Mucosa of stomach (tissue), 1 donor: ENCODE results near the gene PKIB.
"Not testable (repeated sequence)": the region's sequence is repeated elsewhere in the genome, so short reads cannot be mapped to it uniquely, and the experiment has no call there.

Experiments used
- H3K27me3 ChIP-seq: one replicate; pipeline ENCODE4 v1.7.0; 2013; ENCODE audit warnings: mild to moderate bottlenecking, low read length; ENCODE audit not compliant: control insufficient read depth, insufficient read depth
- H3K36me3 ChIP-seq: one replicate; pipeline ENCODE4 v1.7.0; 2013; ENCODE audit warnings: low read length; ENCODE audit not compliant: control insufficient read depth, insufficient read depth
- H3K4me1 ChIP-seq: one replicate; pipeline ENCODE4 v1.7.0; 2013; ENCODE audit warnings: mild to moderate bottlenecking, low read length; ENCODE audit not compliant: control insufficient read depth, insufficient read depth
- H3K4me3 ChIP-seq: one replicate; pipeline ENCODE4 v1.7.0; 2013; ENCODE audit warnings: low read length
- H3K9ac ChIP-seq: one replicate; pipeline ENCODE4 v1.7.0; 2013; ENCODE audit warnings: mild to moderate bottlenecking, low read length, moderate library complexity
- H3K9me3 ChIP-seq: one replicate; pipeline ENCODE4 v1.7.0; 2013; ENCODE audit warnings: mild to moderate bottlenecking, low read length, moderate library complexity; ENCODE audit not compliant: control insufficient read depth
- donor health status: Pancreatic carcinoma.

Gene PKIB

DNA sequence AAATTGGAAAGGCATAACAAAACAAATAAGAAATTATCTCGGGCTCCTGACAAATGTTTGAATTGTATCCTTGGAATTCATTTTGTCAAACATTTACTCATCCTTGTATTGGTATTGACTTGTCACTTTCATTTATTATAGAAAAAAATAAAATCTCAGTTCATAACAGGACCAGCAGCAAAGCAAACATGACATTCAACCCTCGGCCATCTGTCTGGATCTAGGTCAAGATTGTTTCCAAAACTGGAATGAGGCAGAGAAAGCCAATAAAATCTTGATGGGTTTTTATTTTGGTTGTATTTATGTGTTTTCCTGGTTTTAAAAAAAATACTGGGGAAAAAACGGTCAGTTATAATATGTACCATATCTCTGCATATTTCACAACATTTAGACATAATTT is 126.4 kb downstream of the PKIB start:
- no peaks in the 10 kb centered on the region for H3K36me3 ChIP-seq

DNA sequence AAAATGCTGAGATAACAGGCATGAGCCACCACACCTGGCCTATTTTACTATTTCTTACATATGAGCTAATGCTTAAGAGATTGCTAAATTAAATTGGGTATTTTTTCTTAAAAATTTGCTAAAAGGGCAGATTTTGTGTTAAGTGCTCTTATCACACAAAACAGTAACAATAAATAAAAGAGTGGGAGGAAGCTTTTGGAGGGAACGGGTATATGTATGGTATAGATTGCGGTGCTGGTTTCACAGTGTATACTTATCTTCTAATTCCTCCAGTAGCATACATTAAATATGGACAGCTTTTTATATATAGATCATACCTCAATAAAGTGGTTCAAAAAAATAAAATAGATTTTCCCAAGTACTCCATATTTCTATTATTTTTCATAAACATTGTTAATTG is 129.9 kb downstream of the PKIB start:
- H3K9ac ChIP-seq = no peak overlapping the region
- H3K27me3 ChIP-seq = no peaks in the 10 kb centered on the region
- no peaks in the 10 kb centered on the region for H3K36me3 ChIP-seq
- H3K9me3 ChIP-seq = no peaks in the 10 kb centered on the region
- H3K4me1 ChIP-seq = no peaks in the 10 kb centered on the region
- H3K4me3 ChIP-seq = no peak overlapping the region

More for the DNA sequence above, 126.4 kb downstream of the PKIB start:
- no peaks in the 10 kb centered on the region for H3K4me1 ChIP-seq
- no peaks in the 10 kb centered on the region for H3K27me3 ChIP-seq
- H3K9ac ChIP-seq = no peak overlapping the region
- no peaks in the 10 kb centered on the region for H3K9me3 ChIP-seq
- H3K4me3 ChIP-seq = no peak overlapping the region

DNA sequence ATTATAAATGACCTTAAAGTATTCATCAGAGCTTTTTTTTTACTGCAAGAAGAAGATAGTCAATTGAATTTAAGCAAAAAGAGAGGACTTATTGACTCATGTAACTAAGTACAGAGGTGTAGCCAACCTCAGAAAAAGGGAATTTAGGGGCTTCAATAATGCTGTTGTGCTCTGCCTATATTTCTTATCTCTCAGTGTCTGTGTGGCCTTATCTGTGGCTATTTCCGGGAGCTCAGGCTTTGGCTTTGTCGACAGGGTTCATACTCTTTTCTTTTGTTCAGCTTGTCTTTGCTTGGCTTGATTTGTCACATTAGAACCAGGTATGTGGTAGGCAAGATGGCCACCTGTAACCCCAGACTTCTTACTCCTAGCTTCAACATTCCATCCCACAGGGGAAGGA is 130.7 kb downstream of the PKIB start:
- H3K9ac ChIP-seq = no peak overlapping the region
- no peaks in the 10 kb centered on the region for H3K4me1 ChIP-seq
- no peak overlapping the region for H3K4me3 ChIP-seq
- no peaks in the 10 kb centered on the region for H3K9me3 ChIP-seq
- no peaks in the 10 kb centered on the region for H3K36me3 ChIP-seq
- no peaks in the 10 kb centered on the region for H3K27me3 ChIP-seq

DNA sequence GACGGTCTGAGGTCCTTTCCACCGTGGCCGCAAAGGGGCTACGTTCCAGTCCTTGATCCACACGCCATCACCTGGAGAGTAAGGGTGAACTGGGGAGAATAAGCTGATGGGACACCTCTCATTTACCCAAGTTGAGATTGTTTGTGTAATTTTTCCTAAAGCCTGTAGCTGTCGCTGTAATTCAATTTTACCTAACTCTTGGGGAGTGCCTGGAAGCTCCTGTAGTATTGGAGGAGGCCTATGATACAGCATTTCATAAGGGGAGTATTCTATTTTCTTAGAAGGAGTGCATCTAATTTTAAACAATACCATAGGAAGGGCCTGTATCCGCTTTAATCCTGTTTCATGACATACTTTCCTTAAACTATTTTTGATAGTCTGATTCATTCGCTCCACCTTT is 134.0 kb downstream of the PKIB start:
- H3K9ac ChIP-seq, H3K36me3 ChIP-seq, H3K9me3 ChIP-seq, H3K27me3 ChIP-seq, H3K4me3 ChIP-seq, H3K4me1 ChIP-seq: not testable (repeated sequence)

DNA sequence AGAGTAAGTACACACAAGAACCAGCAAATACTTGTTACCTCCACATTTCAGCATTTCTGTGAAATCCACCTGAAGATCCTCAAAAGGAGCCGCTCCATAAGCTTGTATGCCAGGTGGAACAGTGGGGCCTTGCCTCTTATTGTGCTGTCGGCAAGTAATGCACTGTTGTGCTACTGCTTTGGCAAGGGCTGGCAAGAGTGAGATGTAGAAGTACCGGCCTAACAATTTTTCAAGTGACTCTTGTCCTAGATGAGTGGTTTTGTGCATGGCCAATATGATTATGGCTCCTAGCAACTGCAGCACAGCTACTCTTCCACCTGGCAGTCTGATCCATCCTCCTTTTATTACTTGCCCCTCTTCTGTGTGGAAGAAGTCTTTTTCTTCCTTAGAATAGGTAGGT is 134.7 kb downstream of the PKIB start:
- H3K9me3 ChIP-seq, H3K4me3 ChIP-seq, H3K9ac ChIP-seq, H3K27me3 ChIP-seq, H3K36me3 ChIP-seq, H3K4me1 ChIP-seq: not testable (repeated sequence)

DNA sequence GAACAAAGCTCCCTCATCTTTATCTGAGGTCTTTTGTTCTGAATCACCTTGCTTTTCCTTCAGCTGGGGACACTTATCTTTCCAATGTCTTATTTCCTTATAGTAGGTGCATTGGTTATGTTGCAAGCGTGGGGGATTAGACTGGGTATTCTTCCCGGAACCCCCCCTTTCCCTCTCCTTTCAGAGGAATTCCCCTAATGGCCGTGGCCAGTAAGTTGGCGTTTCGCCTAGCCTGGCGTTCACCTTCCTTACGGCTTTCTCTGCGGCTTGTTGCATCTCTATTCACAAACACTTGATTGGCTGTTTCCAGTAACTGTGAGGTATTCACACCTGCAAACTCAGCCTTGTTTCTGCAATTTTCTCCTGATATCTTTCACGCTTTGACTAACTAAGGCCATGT is 136.5 kb downstream of the PKIB start:
- H3K9me3 ChIP-seq = no peaks in the 10 kb centered on the region
- H3K9ac ChIP-seq = no peak overlapping the region
- no peak overlapping the region for H3K4me3 ChIP-seq
- H3K27me3 ChIP-seq = no peaks in the 10 kb centered on the region
- no peaks in the 10 kb centered on the region for H3K36me3 ChIP-seq
- no peaks in the 10 kb centered on the region for H3K4me1 ChIP-seq

DNA sequence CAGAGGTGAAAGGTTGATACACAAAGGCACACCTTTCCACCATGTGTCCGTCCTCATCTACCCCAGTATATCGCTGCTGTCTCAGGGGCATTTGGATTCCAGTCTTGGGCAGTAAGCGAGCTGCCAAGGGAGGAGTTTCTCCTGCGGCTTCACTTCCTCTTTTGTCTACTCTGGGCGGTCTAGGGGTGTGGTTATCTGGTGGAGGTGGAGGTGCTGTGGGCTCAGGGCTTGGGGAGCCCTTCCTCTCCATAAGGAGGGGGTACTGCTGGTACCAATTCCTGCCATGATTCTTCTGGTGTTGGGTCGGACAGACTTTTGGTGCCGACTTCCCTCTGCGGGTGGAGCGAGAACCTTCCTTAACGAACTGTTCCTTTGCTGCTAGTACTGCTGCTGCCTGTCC is 137.4 kb downstream of the PKIB start:
- Histone ChIP-seq H3K36me3 (no peaks in the 10 kb centered on the region), H3K27me3 (no peaks in the 10 kb centered on the region), H3K9ac (no peak overlapping the region)

DNA sequence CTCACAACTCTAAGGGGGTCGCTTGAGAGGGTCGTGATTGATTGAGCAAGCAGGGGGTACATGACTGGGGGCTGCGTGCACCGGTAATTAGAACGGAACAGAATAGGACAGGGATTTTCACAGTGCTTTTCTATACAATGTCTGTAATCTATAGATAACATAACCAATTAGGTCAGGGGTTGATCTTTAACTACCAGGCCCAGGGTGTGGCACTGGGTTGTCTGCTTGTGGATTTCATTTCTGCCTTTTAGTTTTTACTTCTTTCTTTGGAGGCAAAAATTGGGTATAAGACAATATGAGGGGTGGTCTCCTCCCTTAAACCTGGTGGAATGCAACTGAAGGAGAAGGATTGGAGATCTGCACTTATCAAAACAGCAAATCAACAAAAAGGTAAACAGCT is 138.7 kb downstream of the PKIB start:
- not testable (repeated sequence) for H3K9ac ChIP-seq, H3K27me3 ChIP-seq, H3K4me1 ChIP-seq, H3K9me3 ChIP-seq, H3K36me3 ChIP-seq, H3K4me3 ChIP-seq

More for the DNA sequence above, 137.4 kb downstream of the PKIB start:
- Histone ChIP-seq H3K4me1 (no peaks in the 10 kb centered on the region), H3K9me3 (no peaks in the 10 kb centered on the region), H3K4me3 (no peak overlapping the region)

DNA sequence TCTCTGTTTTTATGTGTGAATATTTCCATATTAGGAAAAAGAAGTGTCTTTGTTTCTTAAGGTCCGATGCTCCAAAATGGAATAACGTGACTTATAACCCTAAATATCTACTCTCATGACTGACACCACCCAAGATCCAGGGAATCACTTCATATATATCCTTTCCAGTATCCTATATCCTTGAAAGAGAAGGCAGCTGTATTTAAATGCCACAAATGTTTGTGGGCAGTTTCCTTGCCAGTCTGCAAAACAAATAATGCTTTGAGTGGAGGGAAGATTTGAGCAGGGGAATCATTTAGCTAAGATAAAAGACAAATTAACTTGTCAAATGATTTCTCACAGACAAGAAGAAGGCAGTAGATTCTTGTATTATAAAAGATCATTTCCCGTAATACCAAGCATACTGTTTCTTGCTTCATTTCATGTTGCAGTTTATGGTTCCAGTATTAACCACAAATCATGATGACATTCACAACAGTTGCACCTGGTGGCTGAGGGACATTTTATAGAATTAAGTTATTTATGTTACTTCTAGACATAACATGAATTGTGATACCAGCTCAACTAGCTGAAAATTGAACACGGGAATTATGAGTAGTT is 139.3 kb downstream of the PKIB start:
- H3K4me1 ChIP-seq = no peaks in the 10 kb centered on the region
- H3K36me3 ChIP-seq = no peaks in the 10 kb centered on the region
- no peaks in the 10 kb centered on the region for H3K9me3 ChIP-seq
- no peak overlapping the region for H3K4me3 ChIP-seq
- H3K27me3 ChIP-seq = no peaks in the 10 kb centered on the region
- H3K9ac ChIP-seq = no peak overlapping the region

DNA sequence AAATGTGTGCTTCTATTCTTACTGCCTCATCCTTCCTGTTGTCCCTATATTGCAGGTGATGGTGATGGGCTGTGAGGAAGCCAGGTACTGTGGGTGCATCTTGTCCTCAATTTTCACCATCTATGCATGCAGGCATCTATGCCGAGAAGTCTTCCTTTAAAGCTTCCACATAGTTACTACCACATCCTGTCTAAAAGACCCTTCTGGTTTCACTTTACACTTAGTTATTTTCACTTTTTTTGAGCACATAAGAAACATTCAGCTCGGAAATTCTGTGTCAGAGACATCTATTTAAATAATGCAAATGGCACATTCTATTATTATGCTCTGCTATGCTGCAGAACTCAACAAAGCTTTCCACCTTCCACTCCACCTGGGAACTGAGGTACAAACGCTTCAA is 141.1 kb downstream of the PKIB start:
- no peaks in the 10 kb centered on the region for H3K27me3 ChIP-seq
- H3K9me3 ChIP-seq = no peaks in the 10 kb centered on the region
- no peaks in the 10 kb centered on the region for H3K36me3 ChIP-seq
- H3K4me1 ChIP-seq = peaks cover 6% of the 10 kb centered on the region
- no peak overlapping the region for H3K9ac ChIP-seq
- no peak overlapping the region for H3K4me3 ChIP-seq

DNA sequence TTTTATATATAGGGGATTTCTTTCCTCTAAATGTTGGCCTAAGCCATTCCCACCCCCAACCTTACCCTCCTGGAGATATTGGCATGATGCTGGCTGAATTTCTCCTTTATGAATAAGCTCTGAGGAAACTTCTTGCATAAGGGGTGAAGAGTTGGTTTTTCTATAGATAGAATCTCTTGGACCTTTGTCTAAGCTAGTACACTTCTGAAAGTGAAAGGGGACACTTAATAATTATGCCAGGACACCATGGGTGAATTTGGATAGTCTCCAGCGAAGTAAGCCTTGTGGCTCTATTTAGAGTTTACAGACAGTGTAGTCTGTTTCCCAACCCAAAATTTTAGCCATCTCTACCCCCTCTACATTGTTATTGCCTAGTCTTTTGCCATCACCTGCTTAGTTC is 142.3 kb downstream of the PKIB start:
- Histone ChIP-seq H3K4me3 (no peak overlapping the region), H3K9ac (no peak overlapping the region), H3K4me1 (peaks cover 10% of the 10 kb centered on the region), H3K27me3 (no peaks in the 10 kb centered on the region), H3K9me3 (no peaks in the 10 kb centered on the region), H3K36me3 (no peaks in the 10 kb centered on the region)

DNA sequence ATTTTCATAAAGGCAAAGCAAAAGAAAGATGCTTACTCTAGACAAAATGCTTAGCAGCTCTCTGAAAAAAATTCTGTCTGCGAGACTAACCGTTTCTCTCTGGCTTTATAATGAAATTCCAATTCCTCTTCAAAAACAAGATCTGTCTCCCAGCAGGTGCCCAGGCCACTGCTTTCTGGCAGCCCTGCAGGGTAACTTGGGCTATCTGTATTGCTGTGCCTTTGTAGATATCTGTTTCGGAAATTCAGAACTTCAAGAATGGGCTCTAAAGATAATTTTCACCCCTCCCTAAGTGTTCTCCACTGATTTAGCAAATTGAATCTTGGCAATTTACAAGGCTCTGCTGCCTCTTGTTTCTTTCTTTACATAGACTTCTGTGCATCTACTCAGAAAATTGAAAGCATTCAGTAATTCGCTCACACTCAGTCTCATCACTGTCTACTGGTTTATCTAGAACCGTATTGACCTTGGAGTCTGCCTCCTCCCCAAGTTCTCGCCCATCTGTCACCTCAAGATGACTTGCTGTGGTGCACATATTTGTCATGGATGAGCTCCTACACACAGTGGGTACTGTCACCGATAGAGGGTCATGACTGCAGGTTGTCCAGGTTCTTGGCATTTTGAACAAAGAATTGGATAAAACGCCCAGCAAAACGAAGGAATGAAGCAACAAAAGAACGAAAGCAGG is 142.9 kb downstream of the PKIB start:
- no peak overlapping the region for H3K9ac ChIP-seq

DNA sequence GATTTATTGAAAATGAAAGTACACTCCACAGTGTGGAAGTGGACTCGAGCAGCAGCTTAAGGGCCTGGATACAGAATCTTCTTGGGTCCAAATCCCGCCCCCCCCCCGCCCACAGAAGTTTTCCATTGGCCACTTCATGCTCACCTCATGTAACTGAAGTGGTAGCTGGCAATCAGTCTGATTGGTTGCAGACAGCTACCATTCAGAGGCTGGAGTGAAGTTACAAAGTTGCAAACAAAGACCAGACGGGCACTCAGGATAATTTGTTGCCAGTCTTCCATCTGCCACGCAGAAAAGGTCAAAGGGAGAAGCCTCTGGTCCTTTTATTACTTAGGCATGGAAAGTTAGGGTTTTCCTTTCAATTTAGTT is 143.5 kb downstream of the PKIB start:
- Histone ChIP-seq H3K36me3 (no peaks in the 10 kb centered on the region), H3K27me3 (no peaks in the 10 kb centered on the region), H3K4me3 (no peak overlapping the region), H3K9ac (no peak overlapping the region), H3K9me3 (no peaks in the 10 kb centered on the region), H3K4me1 (peaks cover 10% of the 10 kb centered on the region)

More for the DNA sequence above, 142.9 kb downstream of the PKIB start:
- Histone ChIP-seq H3K36me3 (no peaks in the 10 kb centered on the region), H3K27me3 (no peaks in the 10 kb centered on the region), H3K4me3 (no peak overlapping the region), H3K4me1 (peaks cover 10% of the 10 kb centered on the region), H3K9me3 (no peaks in the 10 kb centered on the region)
